Naive thymus-derived CD8-positive, alpha-beta T cell (primary cell): ENCODE measurements around the gene RPL22L1. TPM values are rescaled to one million over a fixed set of nuclear protein-coding genes. Genes with fewer than 3 reads are reported as not detected.
"Not testable (repeated sequence)": the region's sequence is repeated elsewhere in the genome, so short reads cannot be mapped to it uniquely, and the experiment has no call there.

Experiments used
- ATAC-seq, 2 donors: fragments of 150-1000 bp; cut with Tn5 transposase in 1 of 2; sonication (Bioruptor Pico), chemical (Tn5 transposase) in 1 of 2; 1 replicate in 1 of 2; 2 replicates in 1 of 2; pipeline ENCODE4 v1.10.0; 2021; ENCODE audit warnings: mild to moderate bottlenecking in 2 of 2, moderate library complexity in 2 of 2
- POLR2A ChIA-PET: fragments of 350-600 bp; sonication (Branson Sonifier 250); formaldehyde crosslinking; loops from one replicate; lab custom pipeline; 2021; ENCODE audit warnings: antibody characterized with exemption; lab: Charles Lee
- DNase-seq, 10 donors: peaks; one replicate each; pipeline versions ENCODE4 v3.0.0 to v3.0.0-alpha.2; 2020 to 2022
- H3K27ac Mint-ChIP-seq, 10 donors: one replicate each; pipeline ENCODE4 v1.8.0; 2020 to 2022; ENCODE audit warnings: mild to moderate bottlenecking in 10 of 10, mixed read lengths in 10 of 10, moderate library complexity in 4 of 10, inconsistent platforms in 1 of 10
- H3K27me3 Mint-ChIP-seq, 5 donors: one replicate each; pipeline ENCODE4 v1.8.0; 2021 to 2022; ENCODE audit warnings: mixed read lengths in 5 of 5
- H3K36me3 Mint-ChIP-seq, 3 donors: one replicate each; pipeline ENCODE4 v1.8.0; 2020 to 2022; ENCODE audit warnings: mixed read lengths in 3 of 3, mild to moderate bottlenecking in 2 of 3, inconsistent platforms in 1 of 3
- H3K4me1 Mint-ChIP-seq, 4 donors: one replicate each; pipeline ENCODE4 v1.8.0; 2021 to 2022; ENCODE audit warnings: mixed read lengths in 4 of 4
- H3K4me3 Mint-ChIP-seq, 10 donors: one replicate each; pipeline ENCODE4 v1.8.0; 2020 to 2022; ENCODE audit warnings: mild to moderate bottlenecking in 10 of 10, mixed read lengths in 10 of 10, moderate library complexity in 6 of 10, inconsistent platforms in 1 of 10
- H3K9me3 Mint-ChIP-seq, 9 donors: one replicate each; pipeline ENCODE4 v1.8.0; 2020 to 2022; ENCODE audit warnings: mixed read lengths in 9 of 9, mild to moderate bottlenecking in 3 of 9, inconsistent platforms in 1 of 9, moderate library complexity in 1 of 9
- polyA plus RNA-seq, 3 donors: library from polyadenylated mRNA; unstranded; fragments of 300-500 nt; fragmentation: Illumina TruSeq; gene quantifications; one replicate each; pipeline ENCODE4 v1.2.3, GENCODE V29; 2021
- total RNA-seq, 8 experiments: library from RNA in 2 of 8; stranded (reverse) in 2 of 8; gene quantifications; one replicate each; pipeline ENCODE4 v1.2.3 and lab custom pipeline; 2021 to 2026

Gene RPL22L1
- total and polyA plus RNA-seq, 5 experiments from 2014 or later, result 31.8 to 43.3 (median 35.5) TPM

DNA sequence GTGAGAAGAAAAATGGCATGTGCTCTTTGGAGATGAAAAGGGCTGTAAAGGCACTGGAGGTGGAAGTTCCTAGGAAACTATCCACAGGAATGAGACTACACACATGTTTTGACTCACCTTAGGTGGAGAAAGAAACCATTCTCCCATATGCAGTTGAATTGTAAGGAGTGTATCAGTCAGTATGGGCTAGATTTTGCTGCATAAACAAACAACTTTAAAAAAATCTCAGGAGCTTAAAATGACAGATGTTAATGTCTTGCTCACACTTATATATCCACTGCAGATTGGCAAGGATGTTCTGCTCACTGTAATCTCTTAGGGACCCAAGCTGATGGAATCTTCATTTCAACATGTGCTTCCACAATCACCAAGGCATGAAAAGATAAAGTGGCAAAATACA is 25.6 kb downstream of the RPL22L1 start:
- DNase-seq (no peak), ATAC-seq (no peak)
- Mint-ChIP-seq H3K4me3 (no peak overlapping the region), H3K9me3 (peaks cover 0 to 10% (median 3%) of the 10 kb centered on the region in 9 donors), H3K36me3 (peaks cover 0 to 6% (median 0%) of the 10 kb centered on the region in 3 donors), H3K4me1 (peaks cover 0 to 2% (median 0%) of the 10 kb centered on the region in 4 donors), H3K27ac (no peak overlapping the region), H3K27me3 (peaks cover 2 to 8% (median 3%) of the 10 kb centered on the region in 5 donors)
- POLR2A ChIA-PET, result no interaction called here

- Mint-ChIP-seq H3K27ac (no peak overlapping the region), H3K4me3 (no peak overlapping the region), H3K36me3 (peaks cover 0 to 12% (median 0%) of the 10 kb centered on the region in 3 donors), H3K9me3 (peaks cover 0 to 15% (median 3%) of the 10 kb centered on the region in 9 donors), H3K27me3 (peaks cover 9 to 21% (median 15%) of the 10 kb centered on the region in 5 donors), H3K4me1 (peaks cover 0 to 2% (median 0%) of the 10 kb centered on the region in 4 donors)
- ATAC-seq (no peak), DNase-seq (no peak)
- POLR2A ChIA-PET, result no interaction called here
These were observed 29.6 kb downstream of the RPL22L1 start for GRCh38 chr3:170840291-170840859.

GRCh38 chr3:170839518-170840100 is 30.4 kb downstream of the RPL22L1 start:
- no peak for DNase-seq
- Mint-ChIP-seq H3K4me1 (peaks cover 0 to 2% (median 0%) of the 10 kb centered on the region in 4 donors), H3K27ac (no peak overlapping the region), H3K4me3 (no peak overlapping the region), H3K36me3 (peaks cover 0 to 12% (median 0%) of the 10 kb centered on the region in 3 donors), H3K27me3 (peaks cover 9 to 28% (median 19%) of the 10 kb centered on the region in 5 donors), H3K9me3 (peaks cover 0 to 13% (median 3%) of the 10 kb centered on the region in 9 donors)
- ATAC-seq, result no peak
- POLR2A ChIA-PET, result no interaction called here

- H3K36me3 Mint-ChIP-seq, result peaks cover 0 to 6% (median 0%) of the 10 kb centered on the region in 3 donors
- H3K27ac Mint-ChIP-seq, result no peak overlapping the region
These were observed 33.5 kb downstream of the RPL22L1 start for GRCh38 chr3:170836491-170836890.

DNA sequence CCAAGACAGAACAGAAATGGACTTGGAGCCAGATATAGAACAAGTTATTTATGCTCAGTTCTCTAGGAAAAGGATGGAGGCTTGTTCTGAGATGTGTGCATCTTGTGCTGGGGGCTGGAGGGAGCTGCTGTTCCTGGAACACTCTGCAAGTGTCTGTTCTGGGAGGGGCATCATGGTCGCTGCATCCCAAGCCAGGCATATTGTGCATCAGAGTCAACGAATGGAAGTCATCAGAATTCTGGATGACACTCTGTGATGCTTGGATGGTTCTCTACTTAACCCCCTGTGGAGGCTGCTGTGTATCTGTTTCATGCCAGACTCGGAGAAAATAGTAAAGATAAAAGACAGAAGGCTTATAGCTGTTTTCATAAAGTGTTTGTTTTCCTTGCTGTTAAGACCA is 34.7 kb downstream of the RPL22L1 start:
- POLR2A ChIA-PET, result no interaction called here
- Mint-ChIP-seq H3K4me3 (no peak overlapping the region), H3K9me3 (peaks cover 0 to 7% (median 0%) of the 10 kb centered on the region in 9 donors), H3K27me3 (peaks cover 15 to 44% (median 31%) of the 10 kb centered on the region in 5 donors), H3K36me3 (peaks cover 0 to 6% (median 0%) of the 10 kb centered on the region in 3 donors), H3K4me1 (peaks cover 0 to under 1% (median 0%) of the 10 kb centered on the region in 4 donors), H3K27ac (no peak overlapping the region)
- DNase-seq, result no peak
- no peak for ATAC-seq

More at GRCh38 chr3:170836491-170836890, 33.5 kb downstream of the RPL22L1 start:
- Mint-ChIP-seq H3K27me3 (peaks cover 15 to 33% (median 29%) of the 10 kb centered on the region in 5 donors), H3K9me3 (peaks cover 0 to 7% (median 0%) of the 10 kb centered on the region in 9 donors), H3K4me1 (no peaks in the 10 kb centered on the region), H3K4me3 (no peak overlapping the region)
- POLR2A ChIA-PET, result interaction anchor here (0.6 kb wide), 1 partner anchor 48 kb away, joined by 3 read pairs; no protein-coding TSS in a partner anchor
- DNase-seq, result no peak
- ATAC-seq, result no peak

DNA sequence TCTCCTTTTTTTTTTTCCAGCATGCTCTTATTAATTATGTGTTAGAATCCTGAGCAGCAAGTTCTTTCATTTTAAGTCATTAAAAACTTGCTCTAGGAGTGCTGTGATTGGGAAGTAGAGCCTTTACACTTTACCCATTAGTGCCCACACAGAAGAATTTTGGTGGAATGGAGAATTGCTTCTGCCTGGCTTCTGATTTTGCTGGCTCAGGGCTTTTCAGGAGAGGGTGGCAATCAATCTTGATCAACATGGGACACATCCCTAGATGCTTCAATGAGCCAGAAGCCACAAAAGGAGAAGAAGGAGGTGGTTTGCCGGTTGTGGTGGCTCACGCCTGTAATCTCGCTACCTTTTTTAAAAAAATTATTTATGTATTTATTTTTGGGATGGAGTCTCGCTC is 39.4 kb downstream of the RPL22L1 start:
- no peaks in the 10 kb centered on the region for H3K36me3 Mint-ChIP-seq
- no peak for ATAC-seq
- no peak overlapping the region for H3K27ac Mint-ChIP-seq
- no peaks in the 10 kb centered on the region for H3K9me3 Mint-ChIP-seq
- DNase-seq, result no peak
- H3K27me3 Mint-ChIP-seq, result peaks cover 12 to 51% (median 26%) of the 10 kb centered on the region in 5 donors
- POLR2A ChIA-PET, result no interaction called here
- H3K4me3 Mint-ChIP-seq, result no peak overlapping the region
- peaks cover 0 to 9% (median 7%) of the 10 kb centered on the region in 4 donors for H3K4me1 Mint-ChIP-seq

- H3K27ac Mint-ChIP-seq, result no peak overlapping the region
- H3K36me3 Mint-ChIP-seq, result no peaks in the 10 kb centered on the region
- H3K4me1 Mint-ChIP-seq, result peaks cover 0 to 9% (median 7%) of the 10 kb centered on the region in 4 donors
- H3K27me3 Mint-ChIP-seq, result peaks cover 12 to 43% (median 22%) of the 10 kb centered on the region in 5 donors
- POLR2A ChIA-PET, result no interaction called here
- ATAC-seq (no peak), DNase-seq (no peak)
- H3K9me3 Mint-ChIP-seq, result no peaks in the 10 kb centered on the region
- no peak overlapping the region for H3K4me3 Mint-ChIP-seq
These were observed 40.3 kb downstream of the RPL22L1 start for GRCh38 chr3:170829546-170830272.

- POLR2A ChIA-PET, result no interaction called here
- DNase-seq (no peak), ATAC-seq (no peak)
- Mint-ChIP-seq H3K36me3 (no peaks in the 10 kb centered on the region), H3K9me3 (no peaks in the 10 kb centered on the region), H3K4me1 (peaks cover 0 to 9% (median 7%) of the 10 kb centered on the region in 4 donors), H3K27ac (peak overlapping the region in 1 of 10 donors; percentile 49), H3K27me3 (peaks cover 7 to 50% (median 18%) of the 10 kb centered on the region in 5 donors), H3K4me3 (no peak overlapping the region)
These were observed 43.9 kb downstream of the RPL22L1 start for GRCh38 chr3:170826047-170826446.

DNA sequence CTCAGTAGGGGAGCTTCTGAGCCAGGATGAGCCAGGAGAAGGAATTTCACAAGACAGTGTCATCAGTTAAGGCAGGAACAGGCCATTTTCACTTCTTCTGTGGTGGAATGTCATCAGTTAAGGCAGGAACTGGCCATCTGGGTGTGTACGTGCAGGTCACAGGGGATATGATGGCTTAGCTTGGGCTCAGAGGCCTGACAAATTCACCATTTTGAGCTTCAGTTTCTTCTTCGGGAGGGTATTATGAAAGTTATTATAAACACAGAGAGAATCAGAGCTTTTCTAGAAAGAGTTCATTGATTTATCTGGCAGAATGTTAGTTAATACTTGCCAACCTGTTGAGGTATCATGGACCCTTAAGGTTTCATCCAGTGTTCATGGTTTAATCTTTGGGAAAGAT is 46.4 kb downstream of the RPL22L1 start:
- ATAC-seq, H3K4me1 Mint-ChIP-seq, H3K36me3 Mint-ChIP-seq, DNase-seq, H3K27ac Mint-ChIP-seq, H3K4me3 Mint-ChIP-seq, H3K9me3 Mint-ChIP-seq, POLR2A ChIA-PET: not testable (repeated sequence)
- H3K27me3 Mint-ChIP-seq, result peaks cover 10 to 49% (median 21%) of the 10 kb centered on the region in 5 donors

DNA sequence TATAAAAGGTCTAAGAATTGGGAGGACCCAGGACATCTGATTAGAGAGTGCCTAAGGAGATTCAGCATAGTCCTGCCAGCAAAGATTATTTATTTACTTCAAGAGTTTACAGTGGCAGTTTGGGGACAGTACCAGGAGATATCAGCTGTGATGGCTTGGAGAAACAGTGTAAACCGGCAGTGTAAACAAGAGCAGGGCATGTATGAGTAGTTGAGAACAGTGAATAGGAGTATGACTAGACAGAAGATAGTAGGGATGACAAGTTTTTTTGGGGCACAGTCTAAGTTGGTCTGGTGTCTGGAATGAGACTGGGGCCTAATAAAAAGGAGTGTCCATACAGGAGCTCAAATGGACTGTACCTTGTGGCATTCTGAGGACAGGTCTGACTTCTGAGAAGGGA is 51.7 kb downstream of the RPL22L1 start:
- POLR2A ChIA-PET, H3K36me3 Mint-ChIP-seq, H3K4me3 Mint-ChIP-seq, H3K27ac Mint-ChIP-seq, H3K4me1 Mint-ChIP-seq, ATAC-seq, DNase-seq, H3K9me3 Mint-ChIP-seq: not testable (repeated sequence)
- H3K27me3 Mint-ChIP-seq, result peaks cover 10 to 42% (median 18%) of the 10 kb centered on the region in 5 donors

DNA sequence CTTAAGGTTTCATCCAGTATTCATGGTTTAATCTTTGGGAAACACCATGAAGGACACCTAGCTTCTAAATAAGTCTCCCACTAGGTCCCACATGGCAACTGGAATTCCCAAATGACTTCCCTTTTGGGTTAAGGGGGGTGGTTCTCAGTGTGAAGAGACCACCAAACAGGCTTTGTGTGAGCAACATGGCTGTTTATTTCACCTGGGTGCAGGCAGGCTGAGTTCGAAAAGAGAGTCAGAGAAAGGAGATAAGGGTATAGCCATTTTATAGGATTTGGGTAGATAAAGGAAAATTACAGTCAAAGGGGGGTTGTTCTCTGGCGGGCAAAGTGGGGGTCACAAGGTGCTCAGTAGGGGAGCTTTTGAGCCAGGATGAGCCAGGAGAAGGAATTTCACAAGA is 52.5 kb downstream of the RPL22L1 start:
- H3K4me3 Mint-ChIP-seq, H3K36me3 Mint-ChIP-seq, H3K4me1 Mint-ChIP-seq, DNase-seq, POLR2A ChIA-PET, ATAC-seq, H3K27ac Mint-ChIP-seq, H3K9me3 Mint-ChIP-seq: not testable (repeated sequence)
- H3K27me3 Mint-ChIP-seq, result peaks cover 7 to 34% (median 18%) of the 10 kb centered on the region in 5 donors

DNA sequence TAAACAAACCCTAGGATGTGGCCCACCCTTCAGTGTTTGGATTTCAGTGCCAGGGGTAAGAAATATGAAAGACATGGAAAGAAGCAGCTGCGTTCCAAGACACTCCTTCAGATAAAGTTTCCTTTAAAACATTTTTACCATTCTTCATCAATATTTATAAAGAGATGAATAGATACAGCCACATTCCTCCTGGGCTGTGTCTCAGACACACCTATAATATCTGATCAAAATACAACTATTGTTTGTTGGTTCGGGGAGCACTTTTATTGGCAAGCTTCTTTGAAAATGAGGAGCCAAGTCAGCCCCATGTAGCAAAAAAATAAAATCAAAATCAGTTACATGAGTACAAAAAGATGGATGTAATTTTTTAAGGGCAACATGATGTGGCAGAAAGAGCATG is 53.2 kb downstream of the RPL22L1 start:
- no peak overlapping the region for H3K4me3 Mint-ChIP-seq
- POLR2A ChIA-PET, result no interaction called here
- DNase-seq, result no peak
- H3K27ac Mint-ChIP-seq, result no peak overlapping the region
- H3K36me3 Mint-ChIP-seq, result peaks cover 0 to 1% (median 0%) of the 10 kb centered on the region in 3 donors
- H3K27me3 Mint-ChIP-seq, result peaks cover 5 to 27% (median 14%) of the 10 kb centered on the region in 5 donors
- no peaks in the 10 kb centered on the region for H3K9me3 Mint-ChIP-seq
- peaks cover 0 to 1% (median 0%) of the 10 kb centered on the region in 4 donors for H3K4me1 Mint-ChIP-seq
- no peak for ATAC-seq

- ATAC-seq (no peak), DNase-seq (no peak)
- Mint-ChIP-seq H3K9me3 (no peaks in the 10 kb centered on the region), H3K4me3 (no peak overlapping the region), H3K27me3 (peaks cover 5 to 23% (median 9%) of the 10 kb centered on the region in 5 donors), H3K27ac (no peak overlapping the region), H3K4me1 (peaks cover 0 to 3% (median 0%) of the 10 kb centered on the region in 4 donors), H3K36me3 (peaks cover 0 to 1% (median 0%) of the 10 kb centered on the region in 3 donors)
- POLR2A ChIA-PET, result no interaction called here
These were observed 53.7 kb downstream of the RPL22L1 start for GRCh38 chr3:170816341-170816740.
